Measurements from ENCODE around the gene NDP.

NDP gene, protein sequence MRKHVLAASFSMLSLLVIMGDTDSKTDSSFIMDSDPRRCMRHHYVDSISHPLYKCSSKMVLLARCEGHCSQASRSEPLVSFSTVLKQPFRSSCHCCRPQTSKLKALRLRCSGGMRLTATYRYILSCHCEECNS

DNA sequence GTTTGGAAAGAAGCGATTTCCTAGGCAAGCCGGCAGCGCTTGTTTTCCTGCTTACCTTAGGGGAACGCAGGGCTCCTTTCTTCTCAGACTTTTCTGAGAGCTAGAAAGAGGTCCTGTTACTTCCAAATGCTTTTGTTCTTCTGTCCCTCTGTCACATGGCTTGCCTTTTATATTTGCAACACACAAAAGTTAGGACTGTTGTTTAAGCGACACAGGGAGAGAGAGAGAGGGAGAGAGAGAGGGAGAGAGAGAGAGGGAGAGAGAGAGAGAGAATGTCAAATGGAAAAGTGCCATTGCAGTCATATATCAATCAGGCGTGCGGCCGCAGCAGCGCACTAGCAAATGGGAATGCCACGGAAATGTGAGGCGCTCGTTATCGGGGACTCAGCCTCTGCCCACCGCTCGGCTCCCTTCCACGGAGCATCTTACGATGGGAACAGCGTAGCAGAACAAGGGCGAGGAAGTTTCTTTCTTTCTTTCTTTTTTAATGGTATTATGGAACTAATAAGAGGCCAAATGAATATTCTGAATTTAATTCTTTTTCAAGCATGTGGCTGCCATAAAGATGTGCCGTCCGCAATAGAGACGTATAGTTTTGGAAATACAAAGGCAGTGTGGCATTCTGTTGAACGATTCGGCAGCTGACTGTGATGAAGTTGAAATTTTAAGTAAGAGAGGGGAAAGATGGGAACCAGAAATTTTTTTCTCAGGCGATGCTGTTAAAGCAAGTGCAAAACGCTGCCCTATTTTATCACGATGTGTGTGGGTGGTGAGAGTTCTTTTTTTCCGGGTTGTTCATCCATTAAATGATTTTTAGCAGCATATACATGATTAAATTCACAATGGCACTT, at the start of gene NDP:
TSS of gene NDP (minus strand) at position 142 of the 851 bp plus-strand sequence. CDS start 14,745 bp downstream, outside the sequence.
- no peaks in the 10 kb centered on the region for H3F3A ChIP-seq (ENCODE audit: insufficient read depth)
- H4K20me1 ChIP-seq (ENCODE audit: low read depth, low read length): no peaks in the 10 kb centered on the region
- H3K79me2 ChIP-seq (ENCODE audit: insufficient read depth, low read length): no peaks in the 10 kb centered on the region
- no peaks in the 10 kb centered on the region for H3K9me3 ChIP-seq (ENCODE audit: insufficient read depth, low read length)
- no peaks in the 10 kb centered on the region for H3K27me3 ChIP-seq (ENCODE audit: low read length)
- no peak within 1 kb of the TSS for H3K27ac ChIP-seq (ENCODE audit: low read depth, low read length)
- no peak within 1 kb of the TSS for H3K4me2 ChIP-seq (ENCODE audit: low read depth, low read length, poor library complexity, severe bottlenecking)
- no peaks in the 10 kb centered on the region for H3K36me3 ChIP-seq (ENCODE audit: low read length)
- no peak within 1 kb of the TSS for H2AFZ ChIP-seq (ENCODE audit: low read depth, low read length, severe bottlenecking)
- H3K9me2 ChIP-seq (replicated peaks; ENCODE audit: insufficient read depth, low read length): no peaks in the 10 kb centered on the region
- TF ChIP-seq, protein P1, sequence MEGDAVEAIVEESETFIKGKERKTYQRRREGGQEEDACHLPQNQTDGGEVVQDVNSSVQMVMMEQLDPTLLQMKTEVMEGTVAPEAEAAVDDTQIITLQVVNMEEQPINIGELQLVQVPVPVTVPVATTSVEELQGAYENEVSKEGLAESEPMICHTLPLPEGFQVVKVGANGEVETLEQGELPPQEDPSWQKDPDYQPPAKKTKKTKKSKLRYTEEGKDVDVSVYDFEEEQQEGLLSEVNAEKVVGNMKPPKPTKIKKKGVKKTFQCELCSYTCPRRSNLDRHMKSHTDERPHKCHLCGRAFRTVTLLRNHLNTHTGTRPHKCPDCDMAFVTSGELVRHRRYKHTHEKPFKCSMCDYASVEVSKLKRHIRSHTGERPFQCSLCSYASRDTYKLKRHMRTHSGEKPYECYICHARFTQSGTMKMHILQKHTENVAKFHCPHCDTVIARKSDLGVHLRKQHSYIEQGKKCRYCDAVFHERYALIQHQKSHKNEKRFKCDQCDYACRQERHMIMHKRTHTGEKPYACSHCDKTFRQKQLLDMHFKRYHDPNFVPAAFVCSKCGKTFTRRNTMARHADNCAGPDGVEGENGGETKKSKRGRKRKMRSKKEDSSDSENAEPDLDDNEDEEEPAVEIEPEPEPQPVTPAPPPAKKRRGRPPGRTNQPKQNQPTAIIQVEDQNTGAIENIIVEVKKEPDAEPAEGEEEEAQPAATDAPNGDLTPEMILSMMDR (IDR thresholded peaks at IDR 0.05; ENCODE audit: insufficient read depth, low read length, poor library complexity, severe bottlenecking): no peak
- H3K9ac ChIP-seq (ENCODE audit: low read length): no peak within 1 kb of the TSS
- H3K4me3 ChIP-seq (ENCODE audit: insufficient read depth, low read length, poor library complexity, severe bottlenecking): no peak within 1 kb of the TSS

DNA sequence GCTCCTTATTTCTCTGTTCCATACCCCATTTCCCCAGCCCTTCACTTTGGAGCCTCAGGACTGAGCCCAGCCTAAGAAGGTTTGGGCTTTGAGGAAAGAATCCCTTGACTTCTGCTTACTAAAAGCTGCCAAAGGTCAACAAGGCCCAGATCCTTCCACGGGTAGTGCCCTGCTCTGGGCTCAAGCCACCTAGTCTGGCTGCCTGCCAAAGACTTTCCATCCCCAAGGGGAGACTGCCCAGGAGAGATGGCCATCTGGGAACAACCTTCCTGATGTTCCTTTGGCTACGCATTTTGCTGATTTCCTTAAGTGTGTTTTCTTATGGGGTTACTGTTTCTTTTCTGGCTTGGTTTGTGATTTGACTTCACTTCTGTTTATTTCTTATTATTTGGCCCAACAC, 49.8 kb upstream of the NDP start:
- Histone ChIP-seq H2AFZ (ENCODE audit: low read depth, low read length, severe bottlenecking) (no peak overlapping the region), H3K36me3 (ENCODE audit: low read length) (no peaks in the 10 kb centered on the region), H3K27ac (ENCODE audit: low read depth, low read length) (no peak overlapping the region), H3K9me3 (ENCODE audit: insufficient read depth, low read length) (no peaks in the 10 kb centered on the region), H3K4me2 (ENCODE audit: low read depth, low read length, poor library complexity, severe bottlenecking) (no peak overlapping the region), H3K9me2 (replicated peaks; ENCODE audit: insufficient read depth, low read length) (no peaks in the 10 kb centered on the region), H3K9ac (ENCODE audit: low read length) (no peak overlapping the region), H3K27me3 (ENCODE audit: low read length) (no peaks in the 10 kb centered on the region), H4K20me1 (ENCODE audit: low read depth, low read length) (no peaks in the 10 kb centered on the region), H3K4me3 (ENCODE audit: insufficient read depth, low read length, poor library complexity, severe bottlenecking) (no peak overlapping the region), H3K79me2 (ENCODE audit: insufficient read depth, low read length) (no peaks in the 10 kb centered on the region), H3F3A (ENCODE audit: insufficient read depth) (no peaks in the 10 kb centered on the region)
- TF ChIP-seq EZH2phosphoT487 (conservative IDR thresholded peaks at IDR 0.05; ENCODE audit: low read length): no peak
- TF ChIP-seq, protein P1 (IDR thresholded peaks at IDR 0.05; ENCODE audit: insufficient read depth, low read length, poor library complexity, severe bottlenecking): no peak

DNA sequence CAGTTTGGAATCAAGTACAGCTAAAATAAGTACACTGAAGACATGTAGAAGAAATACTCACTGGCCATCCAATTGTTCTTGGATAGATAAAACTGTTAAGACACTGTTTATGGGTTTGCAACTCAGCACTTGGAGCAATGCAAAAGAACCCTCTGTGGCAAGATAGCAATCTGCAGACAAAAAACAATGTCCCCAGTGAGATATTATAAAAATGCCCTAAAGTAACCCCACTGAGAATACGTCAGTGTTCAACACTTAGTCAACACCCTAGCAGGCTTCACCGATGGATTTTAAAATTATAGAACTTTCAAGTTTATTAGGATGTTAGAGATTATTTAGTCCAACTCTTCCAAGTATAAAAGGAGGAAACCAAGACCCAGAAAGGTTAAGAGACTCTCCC, 47.5 kb upstream of the NDP start:
- Histone ChIP-seq H3K9me3 (ENCODE audit: insufficient read depth, low read length) (no peaks in the 10 kb centered on the region), H3K4me3 (ENCODE audit: insufficient read depth, low read length, poor library complexity, severe bottlenecking) (no peak overlapping the region), H3F3A (ENCODE audit: insufficient read depth) (no peaks in the 10 kb centered on the region), H4K20me1 (ENCODE audit: low read depth, low read length) (no peaks in the 10 kb centered on the region), H3K79me2 (ENCODE audit: insufficient read depth, low read length) (no peaks in the 10 kb centered on the region), H3K9ac (ENCODE audit: low read length) (no peak overlapping the region), H3K36me3 (ENCODE audit: low read length) (no peaks in the 10 kb centered on the region), H2AFZ (ENCODE audit: low read depth, low read length, severe bottlenecking) (no peak overlapping the region), H3K27me3 (ENCODE audit: low read length) (no peaks in the 10 kb centered on the region), H3K9me2 (replicated peaks; ENCODE audit: insufficient read depth, low read length) (no peaks in the 10 kb centered on the region), H3K4me2 (ENCODE audit: low read depth, low read length, poor library complexity, severe bottlenecking) (no peak overlapping the region), H3K27ac (ENCODE audit: low read depth, low read length) (no peak overlapping the region)
- TF ChIP-seq, protein P1 (IDR thresholded peaks at IDR 0.05; ENCODE audit: insufficient read depth, low read length, poor library complexity, severe bottlenecking): no peak
- no peak for TF ChIP-seq EZH2phosphoT487 (conservative IDR thresholded peaks at IDR 0.05; ENCODE audit: low read length)
